H1 (cell line): ENCODE data around the gene TMEM250. TPM values are rescaled to one million over a fixed set of nuclear protein-coding genes. Genes with fewer than 3 reads are reported as not detected.

Experiments
- polyA plus RNA-seq, 7 experiments: library from polyadenylated mRNA; depleted of rRNA in 3 of 7; stranded (reverse) in 5 of 7; unstranded in 2 of 7; fragments of >200 nt in 5 of 7; fragments of 200-250 nt in 2 of 7; gene quantifications; 1 replicate in 5 of 7; 2 replicates in 1 of 7; 4 replicates in 1 of 7; pipeline versions ENCODE4 v1.2.1 to v1.2.3, GENCODE V29; 2011 to 2013; ENCODE audit warnings: missing spikeins in 2 of 7, mixed read lengths in 2 of 7
- total RNA-seq: library from RNA; stranded (reverse); fragmentation: NEBNext Ultra II Directional; extraction: Animal tissue kit (Norgen Biotek cat#: 25700); gene quantifications from 2 replicates; pipeline ENCODE4 v1.2.1, GENCODE V29; 2021

The TMEM250 gene
- total and polyA plus RNA-seq, 2 of the 8 experiments (the other 6 are each of a cell fraction or from before 2014, with no cell fraction given) = 22.3 to 34.9 TPM

Other genes with a start within 250 kb of the TMEM250 start
- 43.1 and 44.0 TPM in 2 replicates for gene CAMSAP1, start 211.3 kb downstream of the TMEM250 start, total RNA-seq
- 13.4 and 14.4 TPM in 2 replicates for gene CAMSAP1, start 211.3 kb downstream of the TMEM250 start, polyA plus RNA-seq (2011; rRNA removed)
- 59.3 and 63.1 TPM in 2 replicates for gene UBAC1, start 157.5 kb downstream of the TMEM250 start, total RNA-seq
- gene UBAC1, start 157.5 kb downstream of the TMEM250 start, polyA plus RNA-seq (2011; rRNA removed) = 85.2 and 105 TPM in 2 replicates
- gene NACC2, start 23.6 kb downstream of the TMEM250 start, total RNA-seq = 13.6 and 14.0 TPM in 2 replicates
- gene NACC2, start 23.6 kb downstream of the TMEM250 start, polyA plus RNA-seq (2011; rRNA removed) = 8.3 and 14.9 TPM in 2 replicates
- gene LHX3, start 86.3 kb upstream of the TMEM250 start, total RNA-seq = not detected in 2 replicates
- 0.02 and 0.03 TPM in 2 replicates for gene LHX3, start 86.3 kb upstream of the TMEM250 start, polyA plus RNA-seq (2011; rRNA removed)
- gene QSOX2, start 126.9 kb upstream of the TMEM250 start, total RNA-seq = 27.5 and 28.6 TPM in 2 replicates
- 18.0 and 21.8 TPM in 2 replicates for gene QSOX2, start 126.9 kb upstream of the TMEM250 start, polyA plus RNA-seq (2011; rRNA removed)
- not detected in 2 replicates for gene CCDC187, start 185.2 kb upstream of the TMEM250 start, total RNA-seq
- gene CCDC187, start 185.2 kb upstream of the TMEM250 start, polyA plus RNA-seq (2011; rRNA removed) = 0.02 TPM in 2 replicates
- 15.7 and 18.0 TPM in 2 replicates for gene GPSM1, start 208.7 kb upstream of the TMEM250 start, total RNA-seq
- gene GPSM1, start 208.7 kb upstream of the TMEM250 start, polyA plus RNA-seq (2011; rRNA removed) = 12.8 and 19.8 TPM in 2 replicates
- 17.9 and 19.0 TPM in 2 replicates for gene DNLZ, start 244.9 kb upstream of the TMEM250 start, total RNA-seq
- gene DNLZ, start 244.9 kb upstream of the TMEM250 start, polyA plus RNA-seq (2011; rRNA removed) = 11.6 and 13.6 TPM in 2 replicates